Uterus (tissue), 2 donors: ENCODE data around the gene SEPHS2.

Source experiments
- CTCF ChIP-seq, 4 experiments: fragments of 200-600 bp in 2 of 4; fragments of 450-650 bp in 2 of 4; sonication (generic) in 2 of 4; IDR thresholded peaks; one replicate each; pipeline ENCODE4 v1.5.1; 2016 to 2019; ENCODE audit warnings: antibody characterized with exemption in 4 of 4, mild to moderate bottlenecking in 2 of 4, moderate library complexity in 1 of 4
- POLR2A ChIP-seq, 2 donors: fragments of 450-650 bp; IDR thresholded peaks; one replicate each; pipeline ENCODE4 v1.6.1; 2016; ENCODE audit warnings: antibody characterized with exemption in 2 of 2, mild to moderate bottlenecking in 1 of 2, moderate library complexity in 1 of 2

GRCh38 chr16:30470632-30470995 lies 24.9 kb upstream of the SEPHS2 start:
- no peak for TF ChIP-seq POLR2A (IDR thresholded peaks at IDR 0.05)
- TF ChIP-seq CTCF (IDR thresholded peaks at IDR 0.05) = no peak
